HG03108 (cell line): ENCODE measurements around the gene COPZ1.
"Not testable (repeated sequence)": the region's sequence is repeated elsewhere in the genome, so short reads cannot be mapped to it uniquely, and the experiment has no call there.

ENCODE experiments used
- ATAC-seq: cut with Tn5 transposase; IDR thresholded peaks from one replicate; pipeline ENCODE4 v1.9.1; 2021; ENCODE audit warnings: moderate library complexity; ENCODE audit not compliant: unreplicated experiment

Gene COPZ1

DNA sequence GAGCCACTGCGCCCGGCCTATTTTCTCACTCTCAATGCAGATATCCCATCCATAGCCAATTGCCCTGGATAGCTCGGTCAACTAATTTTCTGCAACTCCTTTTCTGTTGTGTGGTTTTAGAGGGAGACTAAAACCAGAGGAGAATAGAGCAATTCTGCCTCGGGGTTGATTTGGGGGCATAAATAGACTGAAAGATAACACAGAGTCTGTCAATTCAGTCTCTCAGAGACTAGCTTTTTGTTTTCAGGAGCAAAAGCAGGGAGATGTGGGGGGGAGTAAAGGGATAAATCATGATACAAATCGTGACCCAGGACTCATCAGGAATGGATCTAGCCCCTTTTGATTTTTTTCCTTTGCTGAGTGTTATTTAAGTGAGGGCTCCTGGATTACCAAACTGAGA, 6.5 kb downstream of the COPZ1 start:
- ATAC-seq, result no peak

DNA sequence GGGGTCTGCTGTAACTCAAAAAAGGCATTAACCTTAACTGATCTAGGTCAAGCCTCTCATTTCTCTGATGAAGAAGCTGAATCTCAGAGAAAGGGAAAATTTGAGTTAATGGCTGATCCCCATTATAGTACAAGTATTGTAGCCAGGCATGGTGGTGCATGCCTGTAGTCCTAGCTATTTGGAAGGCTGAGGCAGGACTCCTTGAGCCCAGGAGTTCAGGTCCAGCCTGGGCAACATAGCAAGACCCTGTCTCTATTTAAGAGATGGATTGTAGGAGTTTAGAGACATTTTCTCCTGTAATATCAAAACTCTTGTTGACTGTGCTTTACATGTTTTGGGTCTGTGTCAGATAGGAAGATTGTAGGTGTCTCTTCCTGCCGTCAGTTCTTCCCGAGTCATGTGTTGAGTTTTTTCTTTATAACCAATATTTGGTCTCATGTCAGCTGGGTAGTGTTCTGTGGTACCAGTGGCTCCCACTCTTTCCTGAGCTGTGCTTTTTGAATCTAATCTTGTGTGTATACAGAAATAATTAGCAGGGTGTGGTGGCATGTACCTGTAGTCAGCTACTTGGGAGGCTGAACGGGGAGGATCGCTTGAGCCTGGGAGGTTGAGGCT, 8.6 kb downstream of the COPZ1 start:
- ATAC-seq, result no peak

DNA sequence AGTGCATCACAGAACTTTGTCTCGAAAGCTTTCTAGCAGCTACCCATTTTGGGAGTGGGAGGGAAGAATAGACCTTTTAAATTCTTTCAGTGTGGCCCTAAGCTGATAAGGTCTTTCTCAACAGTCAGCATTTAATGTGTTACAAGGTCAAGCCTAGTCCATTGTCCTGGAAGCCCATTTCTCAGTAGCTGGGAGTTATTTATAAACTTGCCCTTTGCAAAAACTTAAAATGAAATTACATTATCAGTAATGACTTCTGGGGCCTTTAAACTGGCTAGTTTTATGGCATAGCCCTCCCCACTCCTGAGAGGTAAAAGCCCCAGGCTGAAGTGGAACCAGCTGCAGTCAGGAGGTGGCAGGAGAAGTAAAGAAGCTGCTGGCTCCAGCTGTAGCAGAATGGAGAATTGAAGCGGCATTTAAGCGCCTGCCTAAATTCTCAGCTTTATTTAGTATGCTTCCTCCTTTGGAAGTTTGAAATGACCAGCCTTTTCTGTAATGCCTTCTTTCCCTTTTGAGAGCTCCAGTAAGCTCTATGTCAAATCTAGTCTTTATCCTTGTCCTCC, 12.4 kb downstream of the COPZ1 start:
- ATAC-seq, result no peak

DNA sequence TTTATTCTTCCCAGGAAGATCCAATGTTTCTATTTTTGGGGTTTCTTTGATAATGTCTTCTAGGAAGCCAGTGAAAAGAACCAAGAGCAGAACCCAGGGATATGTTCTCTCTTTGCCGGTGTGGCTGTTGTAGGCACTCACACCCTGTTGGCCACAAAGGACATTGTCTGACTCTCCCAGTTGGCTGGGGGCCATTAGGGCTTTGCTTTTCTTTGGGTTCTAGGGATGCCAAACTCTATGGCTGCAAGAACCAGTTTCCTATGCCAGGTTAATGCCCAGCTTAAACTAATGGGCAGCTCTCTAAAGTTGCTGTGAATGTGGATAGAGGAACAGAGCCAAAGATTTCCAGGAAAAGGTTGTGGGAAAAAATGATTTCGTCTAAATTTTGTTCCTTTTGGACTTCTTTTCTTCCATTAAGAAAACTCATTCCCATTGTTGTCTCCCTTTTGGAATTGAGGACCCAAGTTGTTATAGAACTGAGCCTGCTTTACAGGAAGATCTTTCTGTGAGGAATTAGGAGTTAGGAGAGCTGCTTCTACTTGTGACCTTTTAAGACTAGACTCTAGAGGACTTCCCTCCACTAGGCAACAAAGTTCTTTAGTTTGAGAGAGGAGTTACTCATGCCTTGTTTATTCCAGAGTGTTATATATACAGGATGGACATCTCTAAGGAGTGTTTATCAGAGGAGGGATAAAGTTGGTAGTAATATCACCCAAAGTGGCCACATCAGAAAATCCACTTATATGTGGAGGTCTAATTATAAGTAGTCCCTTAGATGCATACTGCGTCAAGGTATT, 13.1 kb downstream of the COPZ1 start:
- ATAC-seq, result no peak

DNA sequence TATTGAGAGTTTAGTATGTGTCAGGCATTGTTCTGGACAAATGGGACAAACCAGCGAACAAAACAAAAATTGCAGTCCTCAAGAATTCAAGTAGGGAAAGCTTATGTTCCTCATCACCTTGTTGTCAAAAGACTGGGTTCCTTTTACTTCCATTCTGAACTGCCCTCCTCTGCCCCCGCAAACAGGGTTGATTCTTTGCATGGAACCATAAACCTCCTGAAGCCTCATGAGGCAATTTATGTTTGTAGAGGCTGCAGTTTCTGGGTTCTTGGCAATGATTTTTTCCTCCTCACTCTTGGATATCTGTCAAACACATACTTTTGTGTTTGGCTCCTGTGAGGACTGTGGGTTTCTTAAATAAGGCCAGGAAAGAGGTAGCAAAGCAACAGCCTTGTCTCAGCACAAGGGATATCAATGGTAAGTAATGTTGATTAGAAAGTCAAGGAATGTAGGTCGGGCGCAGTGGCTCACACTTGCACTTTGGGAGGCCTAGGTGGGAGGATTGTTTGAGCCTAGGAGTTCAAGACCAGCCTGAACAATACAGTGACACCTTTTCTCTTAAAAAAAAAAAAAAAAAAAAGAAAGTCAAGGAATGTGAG, 13.9 kb downstream of the COPZ1 start:
- no peak for ATAC-seq

DNA sequence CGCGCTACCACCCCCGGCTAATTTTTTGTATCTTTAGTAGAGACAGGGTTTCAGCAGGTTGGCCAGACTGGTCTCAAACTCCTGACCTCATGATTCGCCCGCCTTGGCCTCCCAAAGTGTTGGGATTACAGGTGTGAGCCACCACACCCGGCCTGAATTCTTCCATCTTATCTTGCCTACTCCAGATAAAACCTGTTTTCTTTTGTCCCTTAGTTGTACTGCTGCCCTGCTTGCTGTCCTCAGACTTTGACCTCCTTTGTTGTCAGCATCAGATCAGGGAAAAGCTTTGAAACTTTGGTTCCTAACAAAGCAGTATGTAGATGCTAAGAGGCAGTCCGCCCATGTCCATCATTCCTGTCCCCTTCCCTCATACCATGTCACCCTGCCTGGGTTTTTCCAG, 15.9 kb downstream of the COPZ1 start:
- no peak for ATAC-seq

DNA sequence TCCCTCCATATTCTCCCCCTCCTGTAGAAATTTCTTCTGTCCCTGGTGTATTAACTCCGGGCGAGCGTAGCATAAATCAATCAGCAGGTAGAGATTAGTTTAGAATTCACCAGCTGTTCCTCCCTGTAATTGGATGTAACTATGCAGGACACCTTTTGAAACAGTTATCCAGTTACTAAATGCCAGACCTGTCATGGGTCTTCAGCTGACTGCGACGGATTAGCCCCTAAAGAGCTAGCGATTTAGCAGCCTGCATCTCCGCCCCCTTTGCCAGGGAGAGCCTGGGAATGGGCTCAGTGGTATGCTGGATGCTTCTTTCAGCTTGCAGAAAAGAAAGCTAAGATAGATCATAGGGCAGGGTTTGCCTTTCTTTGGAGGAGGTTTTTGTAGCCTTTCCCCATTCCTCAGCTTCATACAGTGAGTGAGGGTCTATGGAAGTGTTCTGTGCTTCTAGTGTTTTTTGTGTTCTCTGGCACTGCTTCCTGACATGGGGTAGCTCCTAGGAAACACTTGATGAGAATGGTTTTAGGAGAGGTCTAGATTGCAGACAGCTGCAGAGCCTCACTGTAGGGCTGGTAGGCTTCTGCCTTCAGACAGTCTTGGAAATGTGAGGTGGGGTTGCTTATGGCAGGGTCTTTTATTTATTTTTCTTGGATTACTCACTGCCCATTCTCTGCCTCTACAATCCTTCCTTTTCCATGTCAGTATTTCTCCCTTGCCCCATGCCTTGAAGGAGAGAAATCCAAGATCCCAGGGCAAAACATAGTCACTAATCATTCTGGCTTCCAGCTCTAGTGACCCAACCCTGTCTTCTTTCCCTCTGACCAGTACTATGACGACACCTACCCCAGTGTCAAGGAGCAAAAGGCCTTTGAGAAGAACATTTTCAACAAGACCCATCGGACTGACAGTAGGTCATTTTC, 16.7 kb downstream of the COPZ1 start:
- ATAC-seq, result no peak

DNA sequence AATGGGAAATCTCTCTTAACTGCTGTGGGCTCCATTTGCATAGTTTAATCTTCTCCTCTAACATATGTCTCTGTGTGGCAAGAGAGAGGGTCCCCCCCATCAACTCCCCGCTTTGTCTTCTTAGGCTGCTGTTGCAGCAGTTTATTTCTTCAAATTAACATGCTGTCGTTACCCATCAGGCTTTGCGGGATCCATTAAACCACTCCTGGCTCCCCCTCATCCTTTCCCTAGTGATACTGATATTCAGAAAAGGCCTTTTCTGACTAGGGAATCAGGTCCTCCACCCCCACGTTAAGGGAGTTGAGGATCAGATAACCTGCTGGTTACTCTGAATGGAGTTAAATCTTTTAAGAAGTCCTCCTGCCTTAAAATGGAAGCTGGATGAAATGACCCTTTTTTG, 24.1 kb downstream of the COPZ1 start:
- no peak for ATAC-seq

DNA sequence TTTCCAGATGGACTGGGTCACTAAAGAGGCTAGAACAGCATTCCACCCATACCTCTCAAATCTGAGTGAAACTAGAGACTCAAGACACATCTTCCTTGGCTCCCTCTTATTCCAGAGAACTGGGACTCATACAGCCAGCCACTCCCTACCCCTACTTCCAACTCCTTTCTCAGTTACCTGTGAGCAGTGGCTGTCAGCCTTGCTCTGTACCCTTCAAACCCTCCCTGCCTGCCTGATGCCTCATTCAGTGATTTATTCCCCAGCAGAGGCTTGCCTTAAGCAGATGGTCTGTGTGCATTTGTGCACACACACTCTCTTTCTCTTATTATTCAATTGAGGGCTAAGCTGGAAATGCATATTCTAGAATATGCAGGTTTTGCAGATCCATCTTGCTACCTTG, 24.7 kb downstream of the COPZ1 start:
- ATAC-seq, result no peak

DNA sequence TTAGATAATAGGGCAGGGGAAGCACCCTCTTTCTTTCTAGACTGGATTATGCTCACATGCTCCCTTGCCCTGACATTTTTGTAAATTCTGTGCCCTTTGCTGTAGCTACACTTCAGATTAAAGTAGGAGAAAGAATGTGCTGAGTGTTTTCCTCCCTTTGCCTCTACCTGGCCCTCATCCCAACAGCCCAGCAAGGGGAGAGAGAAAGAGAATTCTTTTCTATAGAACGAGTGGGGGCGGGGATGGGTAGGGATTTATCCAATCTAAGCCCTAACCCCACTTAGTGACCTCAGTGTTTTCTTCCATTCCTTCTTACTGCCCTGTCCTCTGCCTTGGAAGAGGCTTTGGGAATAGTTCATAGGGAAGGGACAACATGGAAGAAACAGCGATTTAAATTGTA, 25.8 kb downstream of the COPZ1 start:
- no peak for ATAC-seq

DNA sequence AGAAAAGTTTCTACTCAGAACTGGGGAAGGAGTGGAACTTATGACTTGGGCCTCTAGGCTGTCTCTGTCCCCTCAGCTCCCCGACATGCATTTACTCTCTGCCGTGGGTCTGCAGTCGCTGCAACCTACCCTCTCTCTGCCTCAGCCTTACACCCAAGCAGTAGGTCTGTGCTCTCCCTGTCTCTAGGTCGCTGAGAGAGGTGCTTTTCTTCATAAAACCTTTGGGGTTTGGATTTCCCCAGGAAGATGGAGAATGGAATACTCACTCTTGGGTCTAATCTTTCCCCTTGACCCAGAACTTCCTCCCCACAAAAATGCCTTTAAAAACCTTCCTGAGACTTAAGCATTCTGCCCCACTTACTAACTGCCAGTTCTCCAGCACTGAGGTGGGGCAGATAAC, 26.4 kb downstream of the COPZ1 start:
- no peak for ATAC-seq

DNA sequence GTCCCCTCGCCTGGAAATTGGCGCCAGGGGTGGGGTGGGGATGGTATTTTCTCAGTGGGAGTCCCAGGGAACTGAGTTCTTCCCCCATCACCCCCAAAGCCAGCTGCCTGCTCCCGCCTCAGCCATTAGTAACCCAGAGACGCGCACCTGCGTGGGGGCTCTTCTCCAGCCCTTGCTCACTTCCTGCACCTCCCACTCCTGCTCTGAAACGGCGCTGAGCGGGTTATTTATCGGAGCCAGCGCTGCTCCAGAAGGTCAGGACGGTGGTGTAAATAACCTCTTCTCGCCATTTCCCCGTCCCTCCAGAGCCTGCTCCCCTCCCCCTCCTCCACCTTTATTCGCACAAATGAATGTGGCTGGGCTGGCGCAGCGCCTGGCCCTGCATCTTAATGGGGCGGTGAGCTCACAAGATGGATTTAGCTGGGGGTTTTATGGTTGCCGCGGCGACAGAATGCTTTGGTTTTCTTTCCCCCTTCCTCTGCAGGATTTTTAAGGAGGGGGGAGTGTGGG, 27.1 kb downstream of the COPZ1 start:
- ATAC-seq, result no peak

DNA sequence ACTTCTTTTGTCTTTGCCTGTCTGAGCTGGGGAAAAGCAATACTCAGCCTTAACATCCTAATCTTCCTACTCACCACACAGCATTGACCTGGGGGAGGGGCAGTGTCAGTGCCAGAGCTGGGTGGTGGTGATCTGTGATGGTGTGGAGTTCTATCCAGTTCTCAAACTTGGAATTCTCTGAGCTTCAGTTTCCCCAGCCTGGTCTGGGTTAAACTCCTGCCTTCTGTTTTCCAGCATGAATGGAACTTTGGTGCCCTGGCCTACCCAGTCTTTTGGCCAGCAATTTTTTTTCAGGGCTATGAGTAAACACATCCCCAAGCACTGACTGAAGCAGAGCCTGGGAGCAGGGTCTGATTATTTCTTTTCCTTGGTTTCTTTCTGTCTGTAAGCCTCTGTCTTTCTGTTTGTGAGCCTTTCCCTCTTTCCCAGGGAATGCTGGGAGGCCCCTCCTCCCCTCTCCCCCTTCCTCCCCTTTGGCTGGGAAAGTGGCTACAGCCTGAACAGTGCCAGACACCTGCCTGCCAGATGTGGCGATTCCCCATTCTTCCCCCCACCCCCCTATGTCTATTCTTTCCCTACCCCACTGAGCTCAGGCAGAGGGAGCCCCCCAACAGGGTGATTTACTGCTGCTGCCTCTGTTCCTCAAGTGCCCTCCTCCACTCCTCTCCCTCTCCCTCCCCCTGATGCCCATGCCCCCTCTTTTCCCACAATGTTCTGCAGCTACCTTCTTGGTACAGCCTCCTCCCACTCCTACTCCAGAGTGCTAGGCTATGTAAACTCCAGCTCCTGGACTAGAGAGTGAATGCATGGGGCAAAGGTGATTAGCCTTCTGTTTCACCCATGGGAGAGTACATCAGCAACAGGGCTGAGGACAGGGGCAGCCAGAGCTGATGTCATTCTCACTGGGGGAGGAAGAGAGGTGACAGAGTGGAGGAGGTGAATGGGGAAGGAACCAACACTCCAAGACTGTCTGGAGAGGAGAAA, 28.3 kb downstream of the COPZ1 start:
- ATAC-seq, result no peak

DNA sequence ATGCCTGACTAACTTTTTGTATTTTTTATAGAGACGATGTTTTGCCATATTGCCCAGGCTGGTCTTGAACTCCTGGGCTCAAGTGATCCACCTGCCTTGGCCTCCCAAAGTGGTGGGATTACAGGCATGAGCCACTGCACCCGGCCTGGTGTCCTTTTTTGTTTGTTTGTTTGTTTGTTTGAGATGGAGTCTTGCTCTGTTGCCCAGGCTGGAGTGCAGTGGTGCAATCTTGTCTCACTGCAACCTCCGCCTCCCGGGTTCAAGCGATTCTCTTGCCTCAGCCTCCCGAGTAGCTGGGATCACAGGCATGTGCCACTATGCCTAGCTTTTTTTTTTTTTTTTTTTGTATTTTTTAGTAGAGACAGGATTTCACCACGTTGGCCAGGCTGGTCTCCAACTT, 29.3 kb downstream of the COPZ1 start:
- ATAC-seq, result not testable (repeated sequence)

DNA sequence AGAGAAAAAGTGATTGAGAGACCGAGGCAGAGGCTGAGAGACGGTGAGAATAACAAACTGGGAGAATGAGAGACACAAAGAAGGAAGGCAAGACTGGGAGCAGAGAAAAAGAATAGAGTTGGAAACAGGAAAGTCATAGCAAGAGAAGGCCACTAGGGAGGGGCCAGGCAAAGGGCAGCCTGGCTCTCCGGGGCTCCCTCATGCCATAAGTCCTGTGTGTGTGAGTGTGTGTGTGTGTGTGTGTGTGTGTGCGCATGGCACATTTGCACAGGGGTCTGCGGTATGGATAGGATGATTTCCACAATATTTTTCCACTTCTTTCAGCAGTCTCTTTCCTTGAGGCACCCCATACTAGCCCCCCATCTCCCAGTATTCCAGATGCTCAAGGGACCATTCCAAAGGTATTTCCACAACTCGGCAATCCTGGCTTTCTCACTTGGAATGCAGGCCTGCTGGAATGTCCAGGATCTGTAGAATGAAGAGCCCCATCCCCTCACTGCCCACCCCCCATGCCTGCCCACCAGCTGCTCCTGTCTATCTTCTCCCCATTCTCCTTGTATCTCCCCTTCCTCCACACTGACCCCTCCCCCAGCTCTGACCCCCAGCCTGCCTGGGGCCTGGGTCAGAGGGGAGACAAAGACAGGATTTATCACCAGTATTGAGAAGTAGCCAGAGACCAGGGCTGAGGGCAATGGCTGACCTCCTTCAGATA, 30.3 kb downstream of the COPZ1 start:
- no peak for ATAC-seq

DNA sequence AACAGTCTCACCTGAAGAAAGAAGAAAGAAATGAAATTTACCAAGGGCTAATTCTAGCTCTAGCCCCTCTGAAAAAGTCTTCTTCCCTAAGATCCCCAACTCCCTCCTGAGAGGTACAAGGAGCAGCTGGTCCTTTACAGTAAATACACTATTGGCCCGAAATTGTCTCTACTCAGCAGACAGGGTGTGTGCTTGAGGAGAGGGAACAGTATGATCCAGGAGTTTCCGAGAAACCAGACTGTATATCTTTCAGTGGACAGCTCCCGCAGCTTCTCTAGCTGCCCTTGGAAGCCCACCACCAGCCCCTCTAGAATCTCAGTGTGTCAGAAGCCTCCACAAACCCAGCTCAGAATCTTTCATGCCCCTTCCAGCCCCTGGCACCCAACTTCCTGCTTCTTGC, 31.3 kb downstream of the COPZ1 start:
- ATAC-seq, result no peak

DNA sequence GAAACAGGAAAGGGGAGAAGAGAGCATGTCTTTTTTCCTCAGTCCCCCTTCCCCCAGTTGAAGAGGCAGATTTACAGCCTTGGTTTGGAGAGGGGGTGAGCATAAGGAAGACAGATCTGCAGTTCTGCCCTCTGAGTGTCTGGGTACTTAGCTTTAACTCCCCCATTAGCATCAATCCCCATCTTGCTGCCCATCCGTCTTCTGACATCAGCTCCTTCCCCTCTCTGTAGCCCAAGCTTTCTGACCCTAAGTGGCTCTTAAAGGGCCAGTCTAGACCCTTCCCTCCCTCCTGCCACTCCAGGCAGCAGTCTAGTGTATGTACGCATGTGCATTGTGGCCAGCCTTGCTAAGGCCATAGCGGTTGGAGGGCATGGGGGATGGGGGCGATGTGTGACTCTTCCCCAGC, 32.0 kb downstream of the COPZ1 start:
- ATAC-seq, result no peak

DNA sequence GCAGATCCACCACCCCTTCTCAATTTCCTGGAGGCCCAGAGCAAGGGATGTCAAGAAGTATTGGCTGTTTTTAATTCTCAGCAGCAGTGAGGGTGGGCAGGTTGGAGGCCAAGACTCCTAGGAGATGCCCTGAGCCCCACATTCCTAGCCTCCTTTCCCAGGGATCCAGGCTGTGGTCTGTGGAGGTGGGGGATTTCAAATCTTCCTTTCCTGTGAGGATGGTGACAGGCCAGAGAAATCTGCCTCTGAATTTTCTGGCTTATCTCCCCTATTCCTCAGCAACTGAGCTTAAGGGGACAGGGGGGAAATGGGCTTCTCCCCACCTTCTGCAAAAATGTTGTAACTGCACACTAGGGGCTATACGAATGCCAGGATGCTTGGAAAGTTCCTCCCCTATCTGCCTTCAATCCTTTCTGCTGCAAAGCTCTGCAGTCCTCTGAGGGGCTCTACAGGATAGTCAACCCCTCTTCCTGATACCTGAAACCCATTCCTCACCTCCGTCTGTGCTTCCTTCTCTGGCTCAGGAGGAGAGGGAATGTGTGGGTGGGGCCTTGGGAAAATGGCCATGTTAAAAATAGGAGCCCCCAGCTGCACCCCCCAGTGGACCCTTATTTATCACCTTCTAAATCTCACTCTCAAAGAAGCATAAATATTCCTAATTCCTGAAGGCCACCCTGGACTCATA, 32.7 kb downstream of the COPZ1 start:
- no peak for ATAC-seq
